Measurements from ENCODE around the gene DBT.

DNA sequence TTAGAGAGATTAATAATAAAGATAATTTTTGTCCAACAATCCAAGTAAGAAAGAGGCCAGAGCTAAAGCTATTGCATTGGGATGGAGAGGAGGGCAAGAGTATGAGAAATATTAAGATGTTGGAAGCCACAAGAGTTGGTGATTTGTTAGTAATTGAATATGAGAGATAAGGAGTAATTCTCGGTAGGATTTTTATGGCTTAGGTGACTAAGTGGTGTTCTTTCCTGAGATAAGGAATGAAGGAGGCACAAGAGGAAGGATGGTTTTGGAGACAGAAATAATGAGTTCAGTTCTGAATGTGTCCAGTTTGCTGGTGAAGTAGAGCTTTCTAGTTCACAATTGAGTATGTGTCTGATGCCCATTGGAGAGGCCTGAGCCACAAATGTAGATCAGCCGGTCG, 107.3 kb downstream of the DBT start:
- TF ChIP-seq, protein P1, sequence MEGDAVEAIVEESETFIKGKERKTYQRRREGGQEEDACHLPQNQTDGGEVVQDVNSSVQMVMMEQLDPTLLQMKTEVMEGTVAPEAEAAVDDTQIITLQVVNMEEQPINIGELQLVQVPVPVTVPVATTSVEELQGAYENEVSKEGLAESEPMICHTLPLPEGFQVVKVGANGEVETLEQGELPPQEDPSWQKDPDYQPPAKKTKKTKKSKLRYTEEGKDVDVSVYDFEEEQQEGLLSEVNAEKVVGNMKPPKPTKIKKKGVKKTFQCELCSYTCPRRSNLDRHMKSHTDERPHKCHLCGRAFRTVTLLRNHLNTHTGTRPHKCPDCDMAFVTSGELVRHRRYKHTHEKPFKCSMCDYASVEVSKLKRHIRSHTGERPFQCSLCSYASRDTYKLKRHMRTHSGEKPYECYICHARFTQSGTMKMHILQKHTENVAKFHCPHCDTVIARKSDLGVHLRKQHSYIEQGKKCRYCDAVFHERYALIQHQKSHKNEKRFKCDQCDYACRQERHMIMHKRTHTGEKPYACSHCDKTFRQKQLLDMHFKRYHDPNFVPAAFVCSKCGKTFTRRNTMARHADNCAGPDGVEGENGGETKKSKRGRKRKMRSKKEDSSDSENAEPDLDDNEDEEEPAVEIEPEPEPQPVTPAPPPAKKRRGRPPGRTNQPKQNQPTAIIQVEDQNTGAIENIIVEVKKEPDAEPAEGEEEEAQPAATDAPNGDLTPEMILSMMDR (IDR thresholded peaks at IDR 0.05; ENCODE audit: borderline replicate concordance, extremely low read depth, low read length, poor library complexity, severe bottlenecking) = no peak
- no peak for TF ChIP-seq EZH2 (IDR thresholded peaks at IDR 0.05; ENCODE audit: borderline replicate concordance, low read depth, low read length, severe bottlenecking)
